MM.1S (cell line): ENCODE data around the gene SLC39A8.

Experiments
- DNase-seq: peaks from one replicate; pipeline ENCODE4 v3.0.0-alpha.2; 2015
- H2AFZ ChIP-seq: fragments of 300-600 bp; sonication (generic); 2 replicates; pipeline ENCODE4 v1.6.0; 2016; ENCODE audit warnings: antibody characterized with exemption, low read length
- H3F3A ChIP-seq: fragments of 300-600 bp; sonication (generic); 2 replicates; pipeline ENCODE4 v1.6.1; 2016; ENCODE audit warnings: mild to moderate bottlenecking, antibody characterized with exemption, low read length, moderate library complexity, mixed read lengths; ENCODE audit not compliant: insufficient read depth
- H3K27ac ChIP-seq: fragments of 300-600 bp; sonication (generic); 2 replicates; pipeline ENCODE4 v1.5.1; 2016; ENCODE audit warnings: mild to moderate bottlenecking, low read length
- H3K27me3 ChIP-seq: fragments of 300-600 bp; sonication (generic); replicated peaks from 2 replicates; pipeline ENCODE4 v1.6.0; 2016; ENCODE audit warnings: low read length; ENCODE audit not compliant: insufficient read depth
- H3K36me3 ChIP-seq: fragments of 300-600 bp; sonication (generic); replicated peaks from 2 replicates; pipeline ENCODE4 v1.6.1; 2016; ENCODE audit warnings: mild to moderate bottlenecking, low read length, mixed read lengths; ENCODE audit not compliant: insufficient read depth
- H3K4me1 ChIP-seq: fragments of 300-600 bp; sonication (generic); 2 replicates; pipeline ENCODE4 v1.6.1; 2016; ENCODE audit warnings: low read length, mixed read lengths
- H3K4me2 ChIP-seq: fragments of 300-600 bp; sonication (generic); 2 replicates; pipeline ENCODE4 v1.6.0; 2016; ENCODE audit warnings: low read depth, low read length
- H3K4me3 ChIP-seq: fragments of 300-600 bp; sonication (generic); 2 replicates; pipeline ENCODE4 v1.5.1; 2016; ENCODE audit warnings: low read length, mixed read lengths
- H3K79me2 ChIP-seq: fragments of 300-600 bp; sonication (generic); 2 replicates; pipeline ENCODE4 v1.6.1; 2016; ENCODE audit warnings: mixed run types, low read length, mixed read lengths
- H3K9ac ChIP-seq: fragments of 300-600 bp; sonication (generic); 2 replicates; pipeline ENCODE4 v1.6.1; 2016; ENCODE audit warnings: low read length, mixed read lengths
- H3K9me2 ChIP-seq: fragments of 300-600 bp; sonication (generic); replicated peaks from 2 replicates; pipeline ENCODE4 v1.6.1; 2016; ENCODE audit warnings: mild to moderate bottlenecking, low read length, mixed read lengths; ENCODE audit not compliant: insufficient read depth
- H3K9me3 ChIP-seq: fragments of 300-600 bp; sonication (generic); replicated peaks from 2 replicates; pipeline ENCODE4 v1.6.1; 2016; ENCODE audit warnings: mild to moderate bottlenecking, low read length, mixed read lengths; ENCODE audit not compliant: insufficient read depth
- H4K20me1 ChIP-seq: fragments of 300-600 bp; sonication (generic); 2 replicates; pipeline ENCODE4 v1.6.1; 2016; ENCODE audit warnings: mild to moderate bottlenecking, low read length, moderate library complexity, mixed read lengths; ENCODE audit not compliant: insufficient read depth
- EZH2 ChIP-seq: fragments of 300-600 bp; sonication (generic); optimal IDR thresholded peaks from 2 replicates; pipeline ENCODE3; 2017; ENCODE audit warnings: low read depth, mild to moderate bottlenecking, antibody characterized with exemption, low read length, mixed read lengths
- EZH2phosphoT487 ChIP-seq: fragments of 300-600 bp; sonication (generic); IDR thresholded peaks from 2 replicates; pipeline ENCODE4 v1.6.1; 2018; ENCODE audit warnings: antibody characterized with exemption, low read length
- TF ChIP-seq, protein P1 (sequence below): fragments of 300-600 bp; sonication (generic); IDR thresholded peaks from 2 replicates; pipeline ENCODE4 v1.5.1; 2016; ENCODE audit warnings: antibody characterized with exemption, low read length, mixed read lengths

Gene SLC39A8

DNA sequence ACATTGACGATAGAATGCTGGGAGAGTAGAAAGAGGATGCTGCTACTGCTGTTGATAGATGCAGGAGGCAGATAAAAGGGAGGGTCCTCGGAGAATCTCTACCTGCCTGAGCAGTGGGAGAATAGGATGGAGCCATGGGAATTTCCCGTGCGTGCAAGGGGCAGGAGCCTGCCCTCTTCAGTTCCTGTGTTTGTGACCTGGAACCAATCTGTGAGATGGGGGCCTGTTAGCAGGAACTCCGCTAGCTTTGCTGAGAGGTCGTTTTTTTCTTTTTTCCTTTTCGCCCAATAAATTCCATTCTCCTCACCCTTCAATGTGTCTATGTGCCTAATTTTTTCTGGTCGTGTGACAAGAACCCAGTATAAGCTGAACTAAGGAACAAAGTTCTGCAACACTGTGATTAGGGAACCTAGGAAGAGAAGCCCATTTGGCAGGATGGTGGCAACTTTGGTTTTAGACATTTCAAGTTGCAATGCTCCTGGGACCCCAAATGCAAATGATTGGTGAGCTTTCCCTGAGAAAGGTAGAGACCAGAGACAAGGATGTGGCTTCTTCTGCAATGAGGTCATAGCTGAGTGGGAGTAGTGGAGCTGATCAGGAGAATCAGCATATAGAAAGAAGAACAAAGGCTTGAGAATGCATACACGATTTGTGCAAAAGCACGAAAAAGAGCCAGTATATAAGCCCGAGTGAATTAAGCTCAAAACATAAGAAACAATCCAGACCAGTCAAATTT is 23.9 kb downstream of the SLC39A8 start:
- Histone ChIP-seq H3K9ac (no peak overlapping the region), H3K9me2 (no peaks in the 10 kb centered on the region), H4K20me1 (no peaks in the 10 kb centered on the region), H3K4me1 (peaks cover 7% of the 10 kb centered on the region), H3K4me3 (no peak overlapping the region), H3K9me3 (no peaks in the 10 kb centered on the region), H3K27ac (no peak overlapping the region), H3F3A (no peaks in the 10 kb centered on the region), H3K4me2 (no peak overlapping the region), H2AFZ (no peak overlapping the region), H3K36me3 (no peaks in the 10 kb centered on the region), H3K27me3 (no peaks in the 10 kb centered on the region), H3K79me2 (peaks cover 25% of the 10 kb centered on the region)
- no peak for DNase-seq
- TF ChIP-seq, protein P1, sequence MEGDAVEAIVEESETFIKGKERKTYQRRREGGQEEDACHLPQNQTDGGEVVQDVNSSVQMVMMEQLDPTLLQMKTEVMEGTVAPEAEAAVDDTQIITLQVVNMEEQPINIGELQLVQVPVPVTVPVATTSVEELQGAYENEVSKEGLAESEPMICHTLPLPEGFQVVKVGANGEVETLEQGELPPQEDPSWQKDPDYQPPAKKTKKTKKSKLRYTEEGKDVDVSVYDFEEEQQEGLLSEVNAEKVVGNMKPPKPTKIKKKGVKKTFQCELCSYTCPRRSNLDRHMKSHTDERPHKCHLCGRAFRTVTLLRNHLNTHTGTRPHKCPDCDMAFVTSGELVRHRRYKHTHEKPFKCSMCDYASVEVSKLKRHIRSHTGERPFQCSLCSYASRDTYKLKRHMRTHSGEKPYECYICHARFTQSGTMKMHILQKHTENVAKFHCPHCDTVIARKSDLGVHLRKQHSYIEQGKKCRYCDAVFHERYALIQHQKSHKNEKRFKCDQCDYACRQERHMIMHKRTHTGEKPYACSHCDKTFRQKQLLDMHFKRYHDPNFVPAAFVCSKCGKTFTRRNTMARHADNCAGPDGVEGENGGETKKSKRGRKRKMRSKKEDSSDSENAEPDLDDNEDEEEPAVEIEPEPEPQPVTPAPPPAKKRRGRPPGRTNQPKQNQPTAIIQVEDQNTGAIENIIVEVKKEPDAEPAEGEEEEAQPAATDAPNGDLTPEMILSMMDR = no peak
- no peak for TF ChIP-seq EZH2phosphoT487
- TF ChIP-seq EZH2 = no peak

DNA sequence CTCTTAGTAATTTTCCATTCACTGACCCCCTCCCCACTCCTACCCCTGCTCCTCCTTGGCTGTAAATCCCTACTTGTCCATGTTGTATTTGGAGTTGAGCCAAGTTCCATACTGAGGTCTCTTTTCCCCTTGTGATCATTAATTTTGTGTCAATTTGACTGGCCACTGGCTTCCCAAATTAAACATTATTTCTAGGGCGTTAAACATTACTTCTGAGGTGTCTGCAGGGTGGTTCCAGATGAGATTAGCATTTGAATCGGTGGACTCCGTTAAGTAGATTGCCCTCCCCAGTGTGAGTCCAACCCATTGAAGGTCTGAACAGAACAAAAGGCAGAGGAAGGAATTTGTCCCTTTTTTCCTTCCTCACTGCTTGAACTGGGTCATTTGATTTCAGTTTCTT is 25.7 kb downstream of the SLC39A8 start:
- Histone ChIP-seq H4K20me1 (no peaks in the 10 kb centered on the region), H3K9me3 (no peaks in the 10 kb centered on the region), H3K9me2 (no peaks in the 10 kb centered on the region), H3K27me3 (no peaks in the 10 kb centered on the region), H3K4me2 (no peak overlapping the region), H3K27ac (no peak overlapping the region), H3K4me3 (no peak overlapping the region), H3K9ac (no peak overlapping the region), H3F3A (no peaks in the 10 kb centered on the region), H3K4me1 (0 out of 2 replicates have a peak, but pooled peaks cover under 1% of the 10 kb centered on the region), H3K36me3 (no peaks in the 10 kb centered on the region), H3K79me2 (peaks cover 19% of the 10 kb centered on the region; the same call in 1 of the 2 replicates), H2AFZ (no peak overlapping the region)
- TF ChIP-seq, protein P1 = no peak
- TF ChIP-seq EZH2 = no peak
- no peak for TF ChIP-seq EZH2phosphoT487
- no peak for DNase-seq

DNA sequence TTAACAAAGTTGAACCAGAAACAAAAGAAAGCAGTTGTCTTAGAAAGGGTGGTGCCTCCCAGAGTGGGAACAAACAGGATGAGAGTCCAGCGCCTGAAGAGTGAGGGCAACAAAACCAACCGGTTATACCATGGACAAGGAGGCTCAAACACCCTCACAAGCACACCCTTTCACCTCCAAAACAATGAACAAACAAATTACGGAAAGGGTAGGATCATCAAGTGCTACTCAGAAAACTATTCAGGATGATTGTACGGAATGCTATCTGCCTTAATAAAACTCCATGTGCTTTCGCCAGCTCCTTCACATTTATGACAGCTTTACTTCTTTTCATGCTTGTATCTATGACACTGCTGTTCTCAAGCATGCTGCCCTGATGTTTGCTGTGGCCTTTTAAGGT is 26.8 kb downstream of the SLC39A8 start:
- Histone ChIP-seq H3K27ac (no peak overlapping the region), H3K4me1 (no peaks in the 10 kb centered on the region), H3K4me3 (no peak overlapping the region), H2AFZ (no peak overlapping the region), H3F3A (no peaks in the 10 kb centered on the region), H4K20me1 (no peaks in the 10 kb centered on the region), H3K9ac (no peak overlapping the region), H3K4me2 (no peak overlapping the region), H3K79me2 (peaks cover 19% of the 10 kb centered on the region; the same call in 1 of the 2 replicates), H3K9me3 (no peaks in the 10 kb centered on the region), H3K36me3 (no peaks in the 10 kb centered on the region), H3K9me2 (no peaks in the 10 kb centered on the region), H3K27me3 (no peaks in the 10 kb centered on the region)
- TF ChIP-seq, protein P1 = no peak
- TF ChIP-seq EZH2 = no peak
- TF ChIP-seq EZH2phosphoT487 = no peak
- DNase-seq = no peak
